Esophagus squamous epithelium (tissue), 4 donors: ENCODE results near the gene JARID2.

Experiments used
- POLR2A ChIP-seq, 4 donors: fragments of 450-650 bp; IDR thresholded peaks; one replicate each; pipeline ENCODE4 v1.6.1; 2017; ENCODE audit warnings: antibody characterized with exemption in 4 of 4, mild to moderate bottlenecking in 4 of 4, moderate library complexity in 3 of 4
- TF ChIP-seq, protein P1 (sequence below), 6 experiments: fragments of 450-650 bp in 4 of 6; fragments of 200-600 bp in 2 of 6; sonication (generic) in 2 of 6; IDR thresholded peaks; one replicate each; pipeline ENCODE4 v1.5.1; 2016 to 2019; ENCODE audit warnings: antibody characterized with exemption in 6 of 6, mild to moderate bottlenecking in 4 of 6, moderate library complexity in 4 of 6

DNA sequence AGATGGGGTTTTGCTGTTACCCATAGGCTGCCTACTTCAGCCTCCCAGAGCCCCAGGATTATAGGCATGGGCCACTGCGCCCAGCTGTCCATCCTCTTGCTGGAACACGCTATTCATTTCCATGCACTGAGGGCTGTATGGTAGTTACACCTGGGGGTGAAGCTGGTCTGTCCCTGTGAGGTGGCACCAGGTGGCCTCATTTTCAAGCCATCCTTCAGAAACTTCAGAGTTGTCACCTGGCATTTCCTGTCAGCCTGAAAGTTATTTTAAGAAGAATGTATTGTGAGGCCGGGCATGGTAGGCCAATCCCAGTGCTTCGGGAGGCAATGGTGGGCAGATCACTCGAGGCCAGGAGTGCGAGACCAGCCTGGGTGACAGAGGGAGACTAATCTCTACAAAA is 269.4 kb downstream of the JARID2 start:
- TF ChIP-seq POLR2A (IDR thresholded peaks at IDR 0.05), result no peak
- TF ChIP-seq, protein P1, sequence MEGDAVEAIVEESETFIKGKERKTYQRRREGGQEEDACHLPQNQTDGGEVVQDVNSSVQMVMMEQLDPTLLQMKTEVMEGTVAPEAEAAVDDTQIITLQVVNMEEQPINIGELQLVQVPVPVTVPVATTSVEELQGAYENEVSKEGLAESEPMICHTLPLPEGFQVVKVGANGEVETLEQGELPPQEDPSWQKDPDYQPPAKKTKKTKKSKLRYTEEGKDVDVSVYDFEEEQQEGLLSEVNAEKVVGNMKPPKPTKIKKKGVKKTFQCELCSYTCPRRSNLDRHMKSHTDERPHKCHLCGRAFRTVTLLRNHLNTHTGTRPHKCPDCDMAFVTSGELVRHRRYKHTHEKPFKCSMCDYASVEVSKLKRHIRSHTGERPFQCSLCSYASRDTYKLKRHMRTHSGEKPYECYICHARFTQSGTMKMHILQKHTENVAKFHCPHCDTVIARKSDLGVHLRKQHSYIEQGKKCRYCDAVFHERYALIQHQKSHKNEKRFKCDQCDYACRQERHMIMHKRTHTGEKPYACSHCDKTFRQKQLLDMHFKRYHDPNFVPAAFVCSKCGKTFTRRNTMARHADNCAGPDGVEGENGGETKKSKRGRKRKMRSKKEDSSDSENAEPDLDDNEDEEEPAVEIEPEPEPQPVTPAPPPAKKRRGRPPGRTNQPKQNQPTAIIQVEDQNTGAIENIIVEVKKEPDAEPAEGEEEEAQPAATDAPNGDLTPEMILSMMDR (IDR thresholded peaks at IDR 0.05), result no peak
